Measurements from ENCODE around the gene RBMS3. TPM values are rescaled to one million over a fixed set of nuclear protein-coding genes. Genes with fewer than 3 reads are reported as not detected.

RBMS3 gene
- total RNA-seq, 4 donors from 2014 or later = 7.3 to 21.8 (median 12.8) TPM

DNA sequence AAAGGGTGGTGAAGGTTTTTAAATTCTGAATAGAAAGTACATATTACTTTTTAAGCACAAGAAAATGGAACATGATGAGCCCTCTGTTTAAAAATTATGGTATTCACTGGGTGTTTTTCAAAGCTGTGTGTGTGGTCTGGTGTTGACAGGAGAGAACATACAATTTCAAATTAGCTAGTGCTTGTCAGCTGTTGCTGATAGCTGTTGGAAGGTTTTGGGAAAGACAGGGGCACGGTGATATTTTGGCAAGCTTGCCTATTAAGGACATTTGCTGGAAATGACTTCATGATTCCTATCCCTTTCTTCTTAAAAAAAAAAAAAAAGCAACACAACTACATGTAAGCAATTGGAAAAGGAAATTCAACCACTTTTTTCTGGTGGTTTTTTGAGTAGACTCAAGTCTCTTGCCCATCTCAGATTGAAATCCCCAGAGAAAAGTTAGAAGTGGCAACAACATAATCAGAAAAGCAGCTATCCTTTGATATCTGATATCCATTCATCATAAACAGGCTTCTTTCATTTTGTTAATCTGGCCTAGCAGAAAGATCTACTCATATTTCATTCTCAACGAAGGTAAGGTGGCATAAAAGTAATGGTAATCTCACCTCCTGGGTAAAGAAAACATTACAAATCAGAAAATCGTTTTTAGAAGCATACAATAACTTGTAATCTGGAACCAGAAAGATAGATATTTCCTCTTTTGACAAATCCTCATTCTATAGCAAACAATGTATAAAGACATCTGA lies 130.0 kb downstream of the RBMS3 start:
- TF ChIP-seq, protein P1, sequence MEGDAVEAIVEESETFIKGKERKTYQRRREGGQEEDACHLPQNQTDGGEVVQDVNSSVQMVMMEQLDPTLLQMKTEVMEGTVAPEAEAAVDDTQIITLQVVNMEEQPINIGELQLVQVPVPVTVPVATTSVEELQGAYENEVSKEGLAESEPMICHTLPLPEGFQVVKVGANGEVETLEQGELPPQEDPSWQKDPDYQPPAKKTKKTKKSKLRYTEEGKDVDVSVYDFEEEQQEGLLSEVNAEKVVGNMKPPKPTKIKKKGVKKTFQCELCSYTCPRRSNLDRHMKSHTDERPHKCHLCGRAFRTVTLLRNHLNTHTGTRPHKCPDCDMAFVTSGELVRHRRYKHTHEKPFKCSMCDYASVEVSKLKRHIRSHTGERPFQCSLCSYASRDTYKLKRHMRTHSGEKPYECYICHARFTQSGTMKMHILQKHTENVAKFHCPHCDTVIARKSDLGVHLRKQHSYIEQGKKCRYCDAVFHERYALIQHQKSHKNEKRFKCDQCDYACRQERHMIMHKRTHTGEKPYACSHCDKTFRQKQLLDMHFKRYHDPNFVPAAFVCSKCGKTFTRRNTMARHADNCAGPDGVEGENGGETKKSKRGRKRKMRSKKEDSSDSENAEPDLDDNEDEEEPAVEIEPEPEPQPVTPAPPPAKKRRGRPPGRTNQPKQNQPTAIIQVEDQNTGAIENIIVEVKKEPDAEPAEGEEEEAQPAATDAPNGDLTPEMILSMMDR (IDR thresholded peaks at IDR 0.05) = no peak
- no peak for TF ChIP-seq POLR2A (IDR thresholded peaks at IDR 0.05)
- no peak overlapping the region for H3K4me3 ChIP-seq (ENCODE audit: low read depth, poor library complexity, severe bottlenecking)
- DNase-seq (ENCODE audit: low spot score in 2 of 2) = no peak
- WGBS, 2 donors = 44 to 52% methylated on average over 3 of the region's 3 CpGs
- intact Hi-C loops (cut with DNase I; ENCODE audit: low total_unique reads) = no loop called here

DNA sequence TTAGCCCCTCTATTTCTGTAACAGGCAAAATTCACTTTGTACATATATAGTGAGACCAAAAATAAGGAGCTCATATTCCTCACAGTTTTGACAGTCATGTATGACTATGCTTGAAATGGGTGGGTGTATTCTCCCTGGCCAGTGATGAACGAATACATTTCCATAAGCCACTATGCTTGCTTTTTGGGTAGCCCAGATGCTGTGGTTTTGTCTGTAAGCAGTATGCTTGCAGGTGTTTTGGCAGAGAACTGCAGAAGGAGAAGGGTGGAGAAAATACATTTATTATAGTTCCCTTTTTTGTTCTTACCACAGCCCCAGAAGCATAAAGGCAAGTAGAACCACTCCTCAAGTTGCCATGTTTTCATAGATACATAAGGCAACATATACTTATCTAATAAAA lies 131.2 kb downstream of the RBMS3 start:
- TF ChIP-seq, protein P1 (IDR thresholded peaks at IDR 0.05) = no peak
- TF ChIP-seq POLR2A (IDR thresholded peaks at IDR 0.05) = no peak
- no peak for DNase-seq (ENCODE audit: low spot score in 2 of 2)
- no peak overlapping the region for H3K4me3 ChIP-seq (ENCODE audit: low read depth, poor library complexity, severe bottlenecking)
- 39 to 81% methylated on average over 1 of the region's 1 CpG for WGBS, 2 donors
- intact Hi-C loops (cut with DNase I; ENCODE audit: low total_unique reads) = no loop called here

DNA sequence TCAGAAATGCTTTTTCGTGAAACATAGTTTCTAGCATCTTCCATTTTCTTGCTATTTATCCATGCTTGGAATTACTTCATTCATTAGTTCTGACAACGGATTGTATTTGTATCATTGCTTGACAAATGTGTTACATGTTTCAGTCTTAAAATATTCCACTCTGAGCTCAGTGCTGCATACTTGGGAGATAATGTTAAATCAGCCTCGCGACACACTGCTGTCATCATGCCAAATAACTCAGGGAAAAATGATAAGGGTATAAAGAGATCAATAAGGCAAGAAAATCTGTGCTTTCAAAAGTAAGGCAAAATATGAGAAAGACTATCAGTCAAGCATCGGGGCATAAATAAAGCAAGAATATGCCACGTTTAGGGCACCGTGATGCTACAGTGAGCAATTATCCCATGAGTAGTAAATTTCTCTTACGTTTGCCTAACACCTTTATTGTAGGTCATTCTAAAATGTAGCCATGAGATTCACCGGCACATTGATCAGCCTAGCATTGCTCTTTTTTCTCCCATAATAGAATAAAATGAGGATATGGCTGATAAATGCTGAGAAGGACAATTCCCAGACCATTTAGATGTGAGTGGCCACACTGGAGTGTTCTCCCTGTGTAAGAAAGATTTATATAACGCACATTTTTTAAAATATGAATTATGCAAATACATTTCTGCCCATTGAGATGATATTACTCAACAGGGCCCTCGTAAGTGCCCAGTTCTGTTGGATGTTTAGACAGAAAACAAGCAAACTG lies 133.8 kb downstream of the RBMS3 start:
- H3K4me3 ChIP-seq (ENCODE audit: low read depth, poor library complexity, severe bottlenecking) = no peak overlapping the region
- 77 to 86% methylated on average over 11 of the region's 11 CpGs for WGBS, 2 donors
- intact Hi-C loops (cut with DNase I; ENCODE audit: low total_unique reads) = no loop called here
- no peak for DNase-seq (ENCODE audit: low spot score in 2 of 2)
- TF ChIP-seq, protein P1 (IDR thresholded peaks at IDR 0.05) = no peak
- no peak for TF ChIP-seq POLR2A (IDR thresholded peaks at IDR 0.05)

DNA sequence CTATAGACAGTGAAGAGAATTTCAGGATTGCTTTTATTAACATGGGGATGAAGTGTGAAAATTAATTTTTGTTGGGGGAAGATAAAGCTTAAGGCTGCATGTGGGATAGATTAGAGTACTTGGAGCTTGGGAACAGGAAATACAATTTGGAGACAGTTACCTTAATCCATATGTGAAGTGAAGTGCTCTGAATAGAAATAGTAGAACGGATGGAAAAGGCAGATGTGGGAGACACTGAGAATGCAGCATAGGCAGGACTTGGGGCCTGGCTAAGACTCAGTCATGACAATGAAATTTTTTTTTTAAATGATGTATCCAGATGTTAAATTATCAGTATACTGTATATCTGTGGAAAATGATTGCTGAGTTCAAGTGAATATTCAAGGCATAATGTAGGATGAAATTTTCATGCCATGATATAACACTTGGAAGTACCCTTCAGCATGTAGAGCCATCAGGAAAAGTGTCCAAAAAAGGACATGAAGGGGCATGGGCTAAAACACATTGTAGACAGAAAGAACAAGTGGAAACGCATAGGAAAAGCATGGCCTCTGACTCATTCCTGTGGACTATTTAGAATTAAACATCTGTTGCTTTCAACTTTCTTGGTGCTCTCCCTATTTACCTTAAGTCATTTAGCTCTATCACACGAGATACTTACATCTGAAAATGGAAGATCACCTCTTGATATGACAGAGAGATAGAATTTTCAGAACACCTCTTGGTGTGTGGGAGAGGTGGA lies 134.8 kb downstream of the RBMS3 start:
- TF ChIP-seq, protein P1 (IDR thresholded peaks at IDR 0.05) = no peak
- no peak for TF ChIP-seq POLR2A (IDR thresholded peaks at IDR 0.05)
- H3K4me3 ChIP-seq (ENCODE audit: low read depth, poor library complexity, severe bottlenecking) = no peak overlapping the region
- DNase-seq (ENCODE audit: low spot score in 2 of 2) = no peak
- WGBS, 2 donors = 68 to 73% methylated on average over 3 of the region's 3 CpGs
- intact Hi-C loops (cut with DNase I; ENCODE audit: low total_unique reads) = no loop called here

DNA sequence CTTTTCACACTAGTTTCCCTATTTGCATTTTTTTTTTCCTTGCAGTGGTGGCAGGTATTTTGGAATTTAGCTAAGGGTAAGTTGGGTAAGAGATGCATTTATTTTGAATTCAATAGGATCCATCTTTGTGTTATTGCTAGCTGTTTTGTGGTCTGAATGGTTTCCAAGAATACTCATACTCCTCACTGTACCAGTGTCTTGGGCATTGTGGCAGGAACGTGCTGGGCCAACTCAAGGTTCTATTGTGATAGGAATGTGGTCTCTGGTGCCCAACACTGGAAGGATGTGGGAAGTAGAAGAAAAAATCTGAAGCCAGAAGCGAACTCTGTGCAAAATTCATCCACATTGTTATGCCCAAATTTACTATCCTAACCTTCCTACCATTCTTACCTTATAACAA lies 135.6 kb downstream of the RBMS3 start:
- TF ChIP-seq, protein P1 (IDR thresholded peaks at IDR 0.05) = no peak
- no peak for TF ChIP-seq POLR2A (IDR thresholded peaks at IDR 0.05)
- DNase-seq (ENCODE audit: low spot score in 2 of 2) = no peak
- 73 to 80% methylated on average over 2 of the region's 2 CpGs for WGBS, 2 donors
- no peak overlapping the region for H3K4me3 ChIP-seq (ENCODE audit: low read depth, poor library complexity, severe bottlenecking)
- intact Hi-C loops (cut with DNase I; ENCODE audit: low total_unique reads) = no loop called here
